ENCODE results near the gene IL1A. TPM values are rescaled to one million over a fixed set of nuclear protein-coding genes. Genes with fewer than 3 reads are reported as not detected.

IL1A gene
- polyA plus RNA-seq, 1 of the 3 experiments (the other 2 are of a cell fraction), result not detected

GRCh38 chr2:112813280-112813966 lies 29.1 kb upstream of the IL1A start:
- WGBS (ENCODE audit: low lambda C conversion rate), result 87% methylated on average over 10 of the region's 10 CpGs

GRCh38 chr2:112812318-112813267 lies 28.3 kb upstream of the IL1A start:
- H3K9me3 ChIP-seq, result no peaks in the 10 kb centered on the region
- H3K36me3 ChIP-seq (replicated peaks in 1 of 2; ENCODE audit: control insufficient read depth in 1 of 2, insufficient read depth in 2 of 2, low read length in 1 of 2), result no peaks in the 10 kb centered on the region
- H3K27me3 ChIP-seq (ENCODE audit: insufficient read depth), result no peaks in the 10 kb centered on the region
- no peak overlapping the region for H3K4me3 ChIP-seq (ENCODE audit: low read depth in 2 of 2, low read length in 1 of 2)
- peaks cover 0 to 7% of the 10 kb centered on the region in 2 experiments; a peak in 1 of 4 replicates for H3K4me1 ChIP-seq (ENCODE audit: control insufficient read depth in 1 of 2, insufficient read depth in 2 of 2, low read depth in 1 of 2, low read length in 1 of 2)
- TF ChIP-seq POLR2AphosphoS5 (IDR thresholded peaks at IDR 0.05; ENCODE audit: low read depth, low read length) (no peak), ZBTB33 (IDR thresholded peaks at IDR 0.05; ENCODE audit: borderline replicate concordance, low read depth) (no peak)
- H3K9me2 ChIP-seq, result no peaks in the 10 kb centered on the region
- POLR2A ChIA-PET, result no interaction called here
- DNase-seq, result no peak
- H3F3A ChIP-seq (replicated peaks; ENCODE audit: insufficient read depth), result peaks cover 6% of the 10 kb centered on the region
- WGBS (ENCODE audit: low lambda C conversion rate), result 82% methylated on average over 14 of the region's 14 CpGs
- H2AFZ ChIP-seq (ENCODE audit: low read depth), result 0 out of 2 replicates have a peak overlapping the region, but pooled peaks have one; percentile 71
- no peaks in the 10 kb centered on the region for H3K79me2 ChIP-seq (ENCODE audit: insufficient read depth)
- H3K27ac ChIP-seq (ENCODE audit: low read depth in 2 of 2, low read length in 1 of 2), result no peak overlapping the region
- no peaks in the 10 kb centered on the region for H4K20me1 ChIP-seq (ENCODE audit: insufficient read depth)
- CTCF ChIA-PET, result no interaction called here
- no peak overlapping the region for H3K4me2 ChIP-seq
- H3K9ac ChIP-seq, result no peak overlapping the region

More at GRCh38 chr2:112813280-112813966, 29.1 kb upstream of the IL1A start:
- Histone ChIP-seq H3K4me3 (ENCODE audit: low read depth in 2 of 2, low read length in 1 of 2) (no peak overlapping the region), H3K9me2 (no peaks in the 10 kb centered on the region), H3K4me1 (ENCODE audit: control insufficient read depth in 1 of 2, insufficient read depth in 2 of 2, low read depth in 1 of 2, low read length in 1 of 2) (peaks cover 0 to 7% of the 10 kb centered on the region in 2 experiments; a peak in 1 of 4 replicates), H2AFZ (ENCODE audit: low read depth) (no peak overlapping the region), H3K27me3 (ENCODE audit: insufficient read depth) (no peaks in the 10 kb centered on the region), H3K36me3 (replicated peaks in 1 of 2; ENCODE audit: control insufficient read depth in 1 of 2, insufficient read depth in 2 of 2, low read length in 1 of 2) (no peaks in the 10 kb centered on the region), H3K9me3 (no peaks in the 10 kb centered on the region), H3F3A (replicated peaks; ENCODE audit: insufficient read depth) (peaks cover 6% of the 10 kb centered on the region), H3K27ac (ENCODE audit: low read depth in 2 of 2, low read length in 1 of 2) (no peak overlapping the region), H3K79me2 (ENCODE audit: insufficient read depth) (no peaks in the 10 kb centered on the region), H3K9ac (no peak overlapping the region), H4K20me1 (ENCODE audit: insufficient read depth) (no peaks in the 10 kb centered on the region), H3K4me2 (no peak overlapping the region)
- DNase-seq, result no peak
- ChIA-PET POLR2A (no interaction called here), CTCF (no interaction called here)
- no peak for TF ChIP-seq GABPA (IDR thresholded peaks at IDR 0.05; ENCODE audit: low read depth)

GRCh38 chr2:112811841-112812306 lies 27.6 kb upstream of the IL1A start:
- H4K20me1 ChIP-seq (ENCODE audit: insufficient read depth), result no peaks in the 10 kb centered on the region
- no peak overlapping the region for H3K4me3 ChIP-seq (ENCODE audit: low read depth in 2 of 2, low read length in 1 of 2)
- CTCF ChIA-PET, result no interaction called here
- no peak for DNase-seq
- TF ChIP-seq GABPA (IDR thresholded peaks at IDR 0.05; ENCODE audit: low read depth) (peak; percentile 46; the same call in 1 of the 2 replicates), USF1 (IDR thresholded peaks at IDR 0.05; ENCODE audit: borderline replicate concordance, low read depth) (no peak)
- H3K79me2 ChIP-seq (ENCODE audit: insufficient read depth), result no peaks in the 10 kb centered on the region
- POLR2A ChIA-PET, result no interaction called here
- H3K4me1 ChIP-seq (ENCODE audit: control insufficient read depth in 1 of 2, insufficient read depth in 2 of 2, low read depth in 1 of 2, low read length in 1 of 2), result peaks cover 0 to 7% of the 10 kb centered on the region in 2 experiments; a peak in 1 of 4 replicates
- H3K27me3 ChIP-seq (ENCODE audit: insufficient read depth), result no peaks in the 10 kb centered on the region
- no peak overlapping the region for H3K4me2 ChIP-seq
- H3K9me2 ChIP-seq, result no peaks in the 10 kb centered on the region
- no peaks in the 10 kb centered on the region for H3K36me3 ChIP-seq (replicated peaks in 1 of 2; ENCODE audit: control insufficient read depth in 1 of 2, insufficient read depth in 2 of 2, low read length in 1 of 2)
- peak overlapping the region in 1 of 2 experiments; percentile 19; a peak in 1 of 4 replicates for H3K27ac ChIP-seq (ENCODE audit: low read depth in 2 of 2, low read length in 1 of 2)
- no peak overlapping the region for H3K9ac ChIP-seq
- H3F3A ChIP-seq (replicated peaks; ENCODE audit: insufficient read depth), result peaks cover 6% of the 10 kb centered on the region
- H2AFZ ChIP-seq (ENCODE audit: low read depth), result peak overlapping the region; percentile 71; the same call in 1 of the 2 replicates
- WGBS (ENCODE audit: low lambda C conversion rate), result 53% methylated on average over 7 of the region's 7 CpGs
- no peaks in the 10 kb centered on the region for H3K9me3 ChIP-seq
